HG03066 (cell line): ENCODE measurements around the gene THEM5.

Source experiments
- ATAC-seq: cut with Tn5 transposase; IDR thresholded peaks from one replicate; pipeline ENCODE4 v1.9.1; 2021; ENCODE audit warnings: low read depth; ENCODE audit not compliant: unreplicated experiment

The THEM5 gene

DNA sequence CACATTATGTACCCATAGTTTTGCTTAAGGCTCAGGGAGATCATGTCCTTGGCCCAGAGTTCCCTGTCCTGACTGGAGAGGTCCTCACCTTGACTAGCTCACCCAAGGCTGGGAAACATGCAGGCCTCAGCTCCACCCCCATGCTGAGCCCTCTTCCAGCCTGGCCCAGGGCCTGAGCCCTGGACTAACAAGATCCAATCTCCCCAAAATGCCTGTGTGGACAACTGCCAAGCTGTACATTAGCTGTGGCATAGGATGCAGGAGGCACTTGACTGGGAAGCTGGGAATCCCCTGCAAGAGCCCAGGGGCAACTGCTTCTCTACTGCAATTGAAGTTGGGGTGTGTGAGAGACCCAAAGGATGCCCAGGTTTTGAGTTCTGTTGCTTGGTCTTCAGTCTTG is 50.3 kb downstream of the THEM5 start:
- ATAC-seq: no peak

DNA sequence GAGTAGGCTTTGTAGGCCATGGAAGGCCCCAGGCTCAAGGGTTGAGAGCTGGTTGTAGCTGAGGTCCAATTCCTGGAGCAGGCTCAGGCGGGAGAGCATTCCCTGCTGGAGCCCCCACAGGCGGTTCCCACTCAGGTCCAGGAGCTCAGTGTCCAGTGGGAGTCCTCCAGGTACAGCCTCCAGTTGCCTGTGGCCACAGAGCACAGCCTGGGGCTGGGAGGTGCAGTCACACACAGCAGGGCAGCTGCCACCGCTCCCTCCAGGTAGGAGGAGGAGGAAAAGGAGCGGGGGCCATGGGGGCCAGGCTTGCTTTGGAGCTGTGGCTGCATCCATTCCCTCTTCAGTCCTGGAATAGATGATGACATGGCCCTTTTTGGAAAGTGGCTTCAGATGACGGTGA is 51.1 kb downstream of the THEM5 start:
- ATAC-seq: no peak

DNA sequence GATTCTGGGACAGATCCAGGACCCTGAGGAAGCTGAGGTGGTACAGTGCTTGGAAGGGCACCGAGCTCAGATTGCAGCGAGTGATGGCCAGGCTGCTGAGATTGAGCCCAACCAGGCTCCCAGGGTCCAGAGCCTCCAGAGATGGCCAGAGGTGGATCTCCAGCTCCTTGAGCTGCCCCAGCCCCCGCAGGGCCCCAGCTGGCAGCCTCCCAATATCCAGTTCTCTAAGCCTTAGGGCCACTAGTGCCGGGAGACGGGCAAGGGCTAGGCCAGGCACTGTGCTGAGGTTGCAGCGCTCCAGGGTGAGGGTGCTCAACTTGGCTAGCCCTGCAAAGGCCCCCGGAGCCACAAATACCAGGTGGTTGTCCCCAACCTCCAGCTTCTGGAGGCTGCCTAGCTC is 51.7 kb downstream of the THEM5 start:
- ATAC-seq: no peak

DNA sequence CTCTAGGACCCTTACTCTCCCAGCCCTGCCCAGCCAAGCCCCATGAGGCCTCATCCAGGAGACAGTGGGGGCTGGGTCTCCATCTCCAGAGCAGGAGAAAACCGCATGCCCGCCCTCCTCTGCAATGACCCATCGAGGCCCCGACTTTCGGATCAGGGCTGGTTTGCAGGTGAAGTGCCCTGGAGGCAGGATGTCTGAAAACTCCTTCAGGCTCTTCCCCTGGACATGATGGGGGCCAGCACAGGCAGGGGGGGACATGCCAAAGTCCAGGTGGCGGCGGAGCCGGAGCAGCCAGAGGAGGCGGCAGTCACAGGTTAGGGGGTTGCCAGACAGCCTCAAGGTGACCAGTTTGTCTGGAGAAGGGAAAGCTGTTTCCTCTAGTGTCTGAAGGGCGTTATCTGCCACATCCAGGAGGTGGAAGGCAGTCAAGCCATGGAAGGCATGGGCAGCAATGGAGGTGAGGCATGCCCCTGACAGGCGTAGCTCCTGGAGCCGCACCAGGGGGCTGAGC is 52.1 kb downstream of the THEM5 start:
- no peak for ATAC-seq

DNA sequence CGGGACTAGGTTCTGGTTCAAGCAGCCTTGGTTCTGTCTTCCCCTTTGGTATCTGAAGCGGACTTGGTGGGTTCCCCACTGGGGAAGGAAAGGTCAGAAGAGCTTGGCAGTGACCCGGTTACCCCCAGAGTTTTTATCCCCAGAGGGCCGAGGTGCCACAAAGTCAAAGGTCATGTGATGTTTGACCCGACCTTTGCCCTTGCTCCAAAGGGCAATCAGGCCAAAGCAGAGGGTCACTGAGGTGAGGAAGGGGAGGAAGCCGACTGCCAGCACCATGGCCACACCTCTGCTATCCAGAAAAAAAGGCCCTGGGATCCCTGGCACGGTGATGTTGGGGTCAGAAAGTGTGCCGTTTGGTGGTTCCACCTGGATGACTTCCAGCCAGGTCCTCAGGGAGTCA is 52.7 kb downstream of the THEM5 start:
- ATAC-seq: no peak

DNA sequence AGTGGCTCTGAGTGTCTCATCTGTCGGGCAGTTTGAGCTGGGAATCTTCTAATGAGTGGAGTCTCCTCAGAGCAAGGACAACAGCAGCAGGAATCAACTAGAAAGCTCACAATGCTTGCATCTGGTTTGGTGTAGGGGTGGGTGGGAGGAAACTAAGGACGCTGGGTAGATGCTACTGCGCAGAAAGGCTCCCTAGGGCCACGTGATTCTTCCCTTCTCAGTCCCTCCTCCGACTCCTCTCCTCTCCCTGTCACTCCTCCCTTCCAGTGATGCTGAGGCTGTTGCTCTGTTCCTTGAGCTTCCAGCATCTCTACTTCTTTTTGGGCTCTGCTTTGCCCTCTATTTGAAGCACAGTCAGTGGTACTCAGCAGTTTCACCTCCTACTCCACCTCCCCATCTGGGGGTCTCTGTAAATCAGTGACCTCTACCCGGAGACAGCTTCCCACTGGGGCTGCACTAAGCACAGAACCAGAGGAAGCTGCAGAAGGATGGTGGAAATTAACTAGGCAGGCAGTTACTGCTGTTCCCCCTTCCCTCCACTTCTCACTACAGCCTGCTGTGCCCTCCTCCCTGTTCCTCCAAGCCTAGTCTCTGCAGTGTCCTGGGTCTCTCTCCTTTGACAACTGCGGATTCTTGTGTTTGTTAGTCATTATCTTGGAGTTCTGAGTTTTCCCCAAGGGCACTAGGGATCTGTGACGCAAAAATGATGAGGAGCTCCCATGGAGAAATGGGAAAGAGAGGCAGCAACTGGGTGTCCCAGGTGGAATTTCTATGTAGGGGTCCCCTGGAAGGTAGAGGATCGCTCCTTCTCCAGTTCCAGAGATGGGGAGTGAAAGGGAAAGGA is 54.1 kb downstream of the THEM5 start:
- no peak for ATAC-seq

DNA sequence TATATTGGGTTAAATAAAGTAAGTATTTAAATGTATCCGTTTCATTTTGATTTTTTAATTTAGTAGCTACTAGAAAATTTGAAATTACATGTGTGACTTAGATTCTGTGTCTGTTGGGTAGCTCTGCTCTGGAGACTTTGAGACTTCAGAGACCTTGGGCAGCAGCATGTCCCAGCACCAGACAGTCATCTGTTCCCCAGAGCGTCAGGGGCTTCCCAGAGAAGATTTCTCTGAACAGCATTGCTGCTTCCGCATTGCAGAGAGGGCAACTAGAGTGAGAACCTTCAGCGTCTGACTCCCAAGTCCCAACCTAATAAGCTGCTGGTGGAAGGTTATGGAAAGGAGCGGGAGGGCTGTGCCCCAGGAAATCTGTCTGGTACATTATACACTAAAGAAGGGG is 54.9 kb downstream of the THEM5 start:
- ATAC-seq: no peak
